Measurements from ENCODE around the gene IMPDH1.

Gene IMPDH1

GRCh38 chr7:128434413-128435326, 24.9 kb upstream of the IMPDH1 start:
- DNase-seq: no peak

- DNase-seq: no peak
These were observed 22.0 kb upstream of the IMPDH1 start for GRCh38 chr7:128431754-128432153.

- no peak for DNase-seq
These were observed 21.4 kb upstream of the IMPDH1 start for GRCh38 chr7:128431221-128431620.

GRCh38 chr7:128430207-128430606, 20.4 kb upstream of the IMPDH1 start:
- DNase-seq: no peak

GRCh38 chr7:128427289-128427891, 17.6 kb upstream of the IMPDH1 start:
- no peak for DNase-seq

- peak; percentile 66 for DNase-seq
These were observed 16.1 kb upstream of the IMPDH1 start for GRCh38 chr7:128425850-128426249.

GRCh38 chr7:128424686-128425275, 15.0 kb upstream of the IMPDH1 start:
- DNase-seq: no peak

GRCh38 chr7:128422842-128423241, 13.1 kb upstream of the IMPDH1 start:
- peak; percentile 62 for DNase-seq

GRCh38 chr7:128422037-128422436, 12.3 kb upstream of the IMPDH1 start:
- DNase-seq: no peak

- DNase-seq: no peak
These were observed 11.6 kb upstream of the IMPDH1 start for GRCh38 chr7:128421384-128421783.

- no peak for DNase-seq
These were observed 11.0 kb upstream of the IMPDH1 start for GRCh38 chr7:128420773-128421172.

GRCh38 chr7:128419257-128419656, 9.5 kb upstream of the IMPDH1 start:
- DNase-seq: no peak

- no peak for DNase-seq
These were observed 7.3 kb upstream of the IMPDH1 start for GRCh38 chr7:128417071-128417470.

- no peak for DNase-seq
These were observed 5.5 kb upstream of the IMPDH1 start for GRCh38 chr7:128415217-128415785.

- no peak for DNase-seq
These were observed 620 bp upstream of the IMPDH1 start for GRCh38 chr7:128410451-128410753.

- DNase-seq: no peak
These were observed 830 bp downstream of the IMPDH1 start for GRCh38 chr7:128408709-128409595.

GRCh38 chr7:128407751-128408708, 1.8 kb downstream of the IMPDH1 start:
- DNase-seq: no peak

GRCh38 chr7:128407233-128407589, 2.6 kb downstream of the IMPDH1 start:
- no peak for DNase-seq

- no peak for DNase-seq
These were observed 3.2 kb downstream of the IMPDH1 start for GRCh38 chr7:128406314-128407232.

Measured in CD4-positive, alpha-beta T cell treated with Interleukin-15 for 1 hour (primary cell).